ENCODE data around the gene MAPK14. TPM values are rescaled to one million over a fixed set of nuclear protein-coding genes. Genes with fewer than 3 reads are reported as not detected.

Gene MAPK14
- total RNA-seq, 1 donor from 2014 or later: 65.0 TPM

DNA sequence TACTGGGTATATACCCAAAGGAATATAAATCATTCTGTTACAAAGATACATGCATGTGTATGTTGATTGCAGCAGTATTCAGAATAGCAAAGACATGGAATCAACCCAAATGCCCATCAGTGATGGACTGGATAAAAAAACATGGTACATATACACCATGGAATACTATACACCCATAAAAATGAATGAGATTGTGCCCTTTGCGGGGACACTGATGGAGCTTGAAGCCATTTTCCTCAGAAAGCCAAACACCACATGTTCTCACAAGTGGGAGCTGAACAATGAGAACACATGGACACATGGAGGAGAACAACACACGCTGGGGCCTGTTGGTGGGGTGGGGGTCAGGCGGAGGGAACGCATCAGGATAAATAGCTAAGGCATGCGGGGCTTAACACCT lies 61.4 kb downstream of the MAPK14 start:
- no peaks in the 10 kb centered on the region for H4K20me1 ChIP-seq (ENCODE audit: low read depth)
- peaks cover 5% of the 10 kb centered on the region for H3K9me3 ChIP-seq (ENCODE audit: low read depth)
- no peaks in the 10 kb centered on the region for H3K27me3 ChIP-seq
- H3K4me2 ChIP-seq: no peak overlapping the region
- H3K4me1 ChIP-seq: no peaks in the 10 kb centered on the region
- no peaks in the 10 kb centered on the region for H3K27me3 Mint-ChIP-seq (ENCODE audit: insufficient read depth, low read depth)
- H3K9ac ChIP-seq: no peak overlapping the region
- no peaks in the 10 kb centered on the region for H3K36me3 ChIP-seq
- no peak for TF ChIP-seq EZH2 (IDR thresholded peaks at IDR 0.05)
- no peak for TF ChIP-seq EZH2phosphoT487 (IDR thresholded peaks at IDR 0.05)
- TF ChIP-seq, protein P1, sequence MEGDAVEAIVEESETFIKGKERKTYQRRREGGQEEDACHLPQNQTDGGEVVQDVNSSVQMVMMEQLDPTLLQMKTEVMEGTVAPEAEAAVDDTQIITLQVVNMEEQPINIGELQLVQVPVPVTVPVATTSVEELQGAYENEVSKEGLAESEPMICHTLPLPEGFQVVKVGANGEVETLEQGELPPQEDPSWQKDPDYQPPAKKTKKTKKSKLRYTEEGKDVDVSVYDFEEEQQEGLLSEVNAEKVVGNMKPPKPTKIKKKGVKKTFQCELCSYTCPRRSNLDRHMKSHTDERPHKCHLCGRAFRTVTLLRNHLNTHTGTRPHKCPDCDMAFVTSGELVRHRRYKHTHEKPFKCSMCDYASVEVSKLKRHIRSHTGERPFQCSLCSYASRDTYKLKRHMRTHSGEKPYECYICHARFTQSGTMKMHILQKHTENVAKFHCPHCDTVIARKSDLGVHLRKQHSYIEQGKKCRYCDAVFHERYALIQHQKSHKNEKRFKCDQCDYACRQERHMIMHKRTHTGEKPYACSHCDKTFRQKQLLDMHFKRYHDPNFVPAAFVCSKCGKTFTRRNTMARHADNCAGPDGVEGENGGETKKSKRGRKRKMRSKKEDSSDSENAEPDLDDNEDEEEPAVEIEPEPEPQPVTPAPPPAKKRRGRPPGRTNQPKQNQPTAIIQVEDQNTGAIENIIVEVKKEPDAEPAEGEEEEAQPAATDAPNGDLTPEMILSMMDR (IDR thresholded peaks at IDR 0.05): no peak
- H3K4me3 Mint-ChIP-seq: no peak overlapping the region
- H3F3A ChIP-seq (ENCODE audit: low read depth): peaks cover 7% of the 10 kb centered on the region
- DNase-seq (ENCODE audit: low spot score): no peak
- no peak overlapping the region for H3K27ac Mint-ChIP-seq
- no peak overlapping the region for H2AFZ ChIP-seq (replicated peaks)
- no peak overlapping the region for H3K4me3 ChIP-seq
- H3K9me3 Mint-ChIP-seq: peaks cover 33% of the 10 kb centered on the region
- peaks cover 41% of the 10 kb centered on the region for H3K36me3 Mint-ChIP-seq
- H3K27ac ChIP-seq: no peak overlapping the region
- no peaks in the 10 kb centered on the region for H3K4me1 Mint-ChIP-seq
- H3K79me2 ChIP-seq (ENCODE audit: low read depth): no peaks in the 10 kb centered on the region

DNA sequence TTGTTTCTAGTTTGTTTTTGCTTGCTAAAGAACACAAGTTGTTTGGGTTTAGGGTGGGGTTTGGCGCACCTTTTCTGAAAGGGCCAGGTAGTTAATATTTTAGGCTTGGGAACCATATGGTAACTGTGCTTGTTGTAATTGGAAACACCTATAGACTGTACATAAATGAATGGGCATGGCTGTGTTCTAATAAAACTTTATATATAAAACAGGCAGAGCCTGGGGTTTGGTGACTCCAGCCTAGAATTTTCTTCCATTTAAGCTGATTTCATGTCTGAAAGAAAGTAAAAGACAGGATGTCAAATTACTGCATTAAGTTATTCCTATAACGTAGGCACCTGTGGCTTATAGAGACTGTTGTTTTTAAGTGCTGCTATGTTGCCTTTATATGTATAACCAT lies 66.6 kb downstream of the MAPK14 start:
- H3K9me3 ChIP-seq (ENCODE audit: low read depth): no peaks in the 10 kb centered on the region
- peaks cover 27% of the 10 kb centered on the region for H3K4me1 Mint-ChIP-seq
- no peak overlapping the region for H3K4me3 Mint-ChIP-seq
- no peak overlapping the region for H3K9ac ChIP-seq
- H3K36me3 ChIP-seq: no peaks in the 10 kb centered on the region
- no peak for TF ChIP-seq EZH2 (IDR thresholded peaks at IDR 0.05)
- no peaks in the 10 kb centered on the region for H3K27me3 Mint-ChIP-seq (ENCODE audit: insufficient read depth, low read depth)
- no peak overlapping the region for H2AFZ ChIP-seq (replicated peaks)
- peaks cover 21% of the 10 kb centered on the region for H3F3A ChIP-seq (ENCODE audit: low read depth)
- no peak overlapping the region for H3K27ac ChIP-seq
- H3K4me1 ChIP-seq: peaks cover 13% of the 10 kb centered on the region
- H3K4me2 ChIP-seq: no peak overlapping the region
- H3K4me3 ChIP-seq: no peak overlapping the region
- no peaks in the 10 kb centered on the region for H3K27me3 ChIP-seq
- H3K27ac Mint-ChIP-seq: no peak overlapping the region
- peaks cover 4% of the 10 kb centered on the region for H3K36me3 Mint-ChIP-seq
- DNase-seq (ENCODE audit: low spot score): no peak
- no peaks in the 10 kb centered on the region for H4K20me1 ChIP-seq (ENCODE audit: low read depth)
- no peaks in the 10 kb centered on the region for H3K9me3 Mint-ChIP-seq
- no peaks in the 10 kb centered on the region for H3K79me2 ChIP-seq (ENCODE audit: low read depth)

DNA sequence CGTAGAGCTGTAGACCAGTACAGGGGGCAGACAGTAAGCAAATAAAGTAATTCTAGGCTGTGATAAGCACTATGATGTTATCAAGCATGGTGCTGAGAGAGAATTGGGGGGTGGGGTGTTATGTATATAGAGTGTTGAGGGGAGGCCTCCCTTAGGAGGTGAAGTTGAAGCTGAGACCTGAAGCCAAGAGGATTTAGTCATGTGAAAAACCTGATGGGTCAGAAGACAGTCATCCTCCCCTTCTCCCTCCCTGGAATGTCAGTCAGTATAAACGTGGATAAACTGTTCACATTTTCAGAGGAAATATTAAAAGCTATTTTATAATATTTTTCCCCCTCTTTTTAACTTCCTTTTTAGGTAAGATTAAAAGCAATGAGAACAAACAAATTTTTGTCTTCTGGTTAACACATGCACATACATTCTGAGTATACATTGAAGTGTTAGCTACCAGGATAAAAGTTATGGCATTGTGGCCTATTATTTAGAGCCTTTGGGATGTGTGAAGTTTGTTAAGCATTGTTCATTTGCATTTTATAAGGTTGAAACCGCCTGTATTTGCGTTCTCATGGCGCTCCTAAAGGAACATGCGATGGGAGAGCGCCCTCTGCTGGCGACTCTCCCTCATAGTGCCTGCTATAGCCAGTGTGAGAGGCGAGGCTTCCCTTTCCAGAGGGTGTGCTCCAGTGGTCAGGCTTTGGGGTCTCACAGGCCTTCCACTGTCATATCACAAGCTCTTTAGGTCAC lies 67.3 kb downstream of the MAPK14 start:
- Histone ChIP-seq H3K27me3 (no peaks in the 10 kb centered on the region), H3K9ac (no peak overlapping the region), H4K20me1 (ENCODE audit: low read depth) (no peaks in the 10 kb centered on the region), H3K79me2 (ENCODE audit: low read depth) (no peaks in the 10 kb centered on the region), H3K27ac (no peak overlapping the region), H3K4me2 (no peak overlapping the region), H3K9me3 (ENCODE audit: low read depth) (no peaks in the 10 kb centered on the region), H2AFZ (replicated peaks) (no peak overlapping the region), H3K4me1 (peaks cover 14% of the 10 kb centered on the region), H3K36me3 (no peaks in the 10 kb centered on the region), H3F3A (ENCODE audit: low read depth) (peaks cover 21% of the 10 kb centered on the region), H3K4me3 (no peak overlapping the region)
- no peak overlapping the region for H3K27ac Mint-ChIP-seq
- no peaks in the 10 kb centered on the region for H3K27me3 Mint-ChIP-seq (ENCODE audit: insufficient read depth, low read depth)
- no peak overlapping the region for H3K4me3 Mint-ChIP-seq
- TF ChIP-seq EZH2phosphoT487 (IDR thresholded peaks at IDR 0.05) (no peak), EZH2 (IDR thresholded peaks at IDR 0.05) (no peak)
- TF ChIP-seq, protein P1 (IDR thresholded peaks at IDR 0.05): peak; percentile 100
- peaks cover 4% of the 10 kb centered on the region for H3K36me3 Mint-ChIP-seq
- peak; percentile 88 for DNase-seq (ENCODE audit: low spot score)
- no peaks in the 10 kb centered on the region for H3K9me3 Mint-ChIP-seq
- peaks cover 30% of the 10 kb centered on the region for H3K4me1 Mint-ChIP-seq

All from neural progenitor cell (in vitro differentiated cells).